Gastrocnemius medialis (tissue), 4 donors: ENCODE measurements around the gene C1QTNF7. TPM values are rescaled to one million over a fixed set of nuclear protein-coding genes. Genes with fewer than 3 reads are reported as not detected.

Source experiments
- ATAC-seq, 2 donors: fragments of 150-250 bp; one replicate each; pipeline ENCODE4 v1.9.1; 2016
- DNase-seq, 2 donors: peaks; one replicate each; pipeline ENCODE4 v3.0.0-alpha.2; 2019
- H3K27ac ChIP-seq, 4 donors: fragments of 200-600 bp; sonication (generic); 1 replicate in 1 of 4; 2 replicates in 3 of 4; pipeline ENCODE4 v1.5.1; 2016 to 2018; ENCODE audit warnings: mild to moderate bottlenecking in 2 of 4, moderate library complexity in 1 of 4
- H3K27me3 ChIP-seq, 3 donors: fragments of 200-600 bp; sonication (generic) in 2 of 3; 1 replicate in 1 of 3; 2 replicates in 2 of 3; pipeline versions ENCODE4 v1.5.1 to v1.6.0; 2016 to 2019; ENCODE audit warnings: mild to moderate bottlenecking in 1 of 3, moderate library complexity in 1 of 3
- H3K36me3 ChIP-seq, 2 donors: fragments of 200-600 bp; sonication (generic) in 1 of 2; one replicate each; pipeline ENCODE4 v1.5.1; 2017 to 2018
- H3K4me1 ChIP-seq, 2 donors: fragments of 200-600 bp; sonication (generic) in 1 of 2; one replicate each; pipeline ENCODE4 v1.5.1; 2016 to 2017; ENCODE audit warnings: mild to moderate bottlenecking in 2 of 2
- H3K4me3 ChIP-seq, 4 donors: fragments of 200-600 bp; sonication (generic) in 3 of 4; 1 replicate in 1 of 4; 2 replicates in 3 of 4; pipeline ENCODE4 v1.5.1; 2016 to 2019; ENCODE audit warnings: mild to moderate bottlenecking in 2 of 4
- H3K9me3 ChIP-seq, 3 donors: fragments of 200-600 bp; sonication (generic) in 2 of 3; 1 replicate in 1 of 3; 2 replicates in 2 of 3; pipeline ENCODE4 v1.5.1; 2016 to 2019
- CTCF ChIP-seq, 5 experiments: fragments of 450-650 bp in 3 of 5; fragments of 200-600 bp in 2 of 5; sonication (generic) in 2 of 5; IDR thresholded peaks in 4 of 5; conservative IDR thresholded peaks in 1 of 5; 1 replicate in 4 of 5; 2 replicates in 1 of 5; pipeline ENCODE4 v1.5.1; 2016 to 2019; ENCODE audit warnings: antibody characterized with exemption in 5 of 5, mild to moderate bottlenecking in 3 of 5, moderate library complexity in 3 of 5
- POLR2A ChIP-seq, 2 donors: fragments of 450-650 bp; IDR thresholded peaks; one replicate each; pipeline ENCODE4 v1.6.1; 2017; ENCODE audit warnings: antibody characterized with exemption in 2 of 2, mild to moderate bottlenecking in 2 of 2, moderate library complexity in 2 of 2
- in situ Hi-C, 4 donors: fragments of 200-750 bp; cut with MboI; loops; one replicate each; pipeline versions ENCODE4 v1.15.0 to v1.8.0; 2017; ENCODE audit warnings: low sequenced_read_pairs in 4 of 4
- intact Hi-C: fragments of 100-400 bp; cut with DNase I; formaldehyde crosslinking; loops from one replicate; pipeline ENCODE4 v1.15.1; 2023; ENCODE audit warnings: low total_unique reads
- total RNA-seq, 4 donors: library from RNA; depleted of rRNA; stranded (reverse); fragments of >200 nt; gene quantifications; one replicate each; pipeline versions ENCODE4 v1.1.0 to v1.2.3, GENCODE V29; 2016

The C1QTNF7 gene
- total RNA-seq, 4 donors from 2014 or later = 0.29 to 11.6 (median 0.72) TPM

- Histone ChIP-seq H3K27me3 (no peaks in the 10 kb centered on the region), H3K4me1 (peaks cover 6 to 8% of the 10 kb centered on the region in 2 donors), H3K4me3 (no peak overlapping the region), H3K36me3 (no peaks in the 10 kb centered on the region), H3K9me3 (no peaks in the 10 kb centered on the region), H3K27ac (peak overlapping the region; percentile 10 to 67 (median 52))
- intact Hi-C loops = no loop called here
- ATAC-seq (peak; percentile 80 to 87), DNase-seq (no peak)
- TF ChIP-seq CTCF (IDR thresholded peaks at IDR 0.05 in 4 of 5, conservative IDR thresholded peaks at IDR 0.05 in 1 of 5) (no peak), POLR2A (IDR thresholded peaks at IDR 0.05) (no peak)
- in situ Hi-C loops = no loop called here
Measured at GRCh38 chr4:15414551-15415091, 13.2 kb upstream of the C1QTNF7 start.

GRCh38 chr4:15416357-15417232 is 11.2 kb upstream of the C1QTNF7 start:
- ATAC-seq (no peak), DNase-seq (no peak)
- no peak overlapping the region for H3K4me3 ChIP-seq
- TF ChIP-seq CTCF (IDR thresholded peaks at IDR 0.05 in 4 of 5, conservative IDR thresholded peaks at IDR 0.05 in 1 of 5) = no peak
- no peak for TF ChIP-seq POLR2A (IDR thresholded peaks at IDR 0.05)
- H3K27me3 ChIP-seq = no peaks in the 10 kb centered on the region
- H3K27ac ChIP-seq = no peak overlapping the region
- peaks cover 6 to 8% of the 10 kb centered on the region in 2 donors for H3K4me1 ChIP-seq
- H3K36me3 ChIP-seq = no peaks in the 10 kb centered on the region
- H3K9me3 ChIP-seq = no peaks in the 10 kb centered on the region
- in situ Hi-C loops (no loop called here), intact Hi-C loops (no loop called here)

GRCh38 chr4:15417233-15417660 is 10.6 kb upstream of the C1QTNF7 start:
- Histone ChIP-seq H3K9me3 (no peaks in the 10 kb centered on the region), H3K36me3 (no peaks in the 10 kb centered on the region), H3K27me3 (no peaks in the 10 kb centered on the region), H3K4me1 (peaks cover 6 to 8% of the 10 kb centered on the region in 2 donors), H3K4me3 (no peak overlapping the region), H3K27ac (no peak overlapping the region)
- ATAC-seq (no peak), DNase-seq (no peak)
- in situ Hi-C loops (no loop called here), intact Hi-C loops (no loop called here)
- no peak for TF ChIP-seq CTCF (IDR thresholded peaks at IDR 0.05 in 4 of 5, conservative IDR thresholded peaks at IDR 0.05 in 1 of 5)
- no peak for TF ChIP-seq POLR2A (IDR thresholded peaks at IDR 0.05)

GRCh38 chr4:15418956-15419355 is 8.9 kb upstream of the C1QTNF7 start:
- in situ Hi-C loops (no loop called here), intact Hi-C loops (no loop called here)
- Histone ChIP-seq H3K9me3 (no peaks in the 10 kb centered on the region), H3K36me3 (no peaks in the 10 kb centered on the region), H3K4me3 (no peak overlapping the region), H3K27me3 (no peaks in the 10 kb centered on the region), H3K27ac (no peak overlapping the region), H3K4me1 (peaks cover 2 to 5% of the 10 kb centered on the region in 2 donors)
- DNase-seq (no peak), ATAC-seq (no peak)
- TF ChIP-seq CTCF (IDR thresholded peaks at IDR 0.05 in 4 of 5, conservative IDR thresholded peaks at IDR 0.05 in 1 of 5) (no peak), POLR2A (IDR thresholded peaks at IDR 0.05) (no peak)
